ENCODE results near the gene CORO2A. TPM values are rescaled to one million over a fixed set of nuclear protein-coding genes. Genes with fewer than 3 reads are reported as not detected.
"Not testable (repeated sequence)": the region's sequence is repeated elsewhere in the genome, so short reads cannot be mapped to it uniquely, and the experiment has no call there.

Gene CORO2A
- total RNA-seq, 1 donor from 2014 or later, result 0.96 TPM

DNA sequence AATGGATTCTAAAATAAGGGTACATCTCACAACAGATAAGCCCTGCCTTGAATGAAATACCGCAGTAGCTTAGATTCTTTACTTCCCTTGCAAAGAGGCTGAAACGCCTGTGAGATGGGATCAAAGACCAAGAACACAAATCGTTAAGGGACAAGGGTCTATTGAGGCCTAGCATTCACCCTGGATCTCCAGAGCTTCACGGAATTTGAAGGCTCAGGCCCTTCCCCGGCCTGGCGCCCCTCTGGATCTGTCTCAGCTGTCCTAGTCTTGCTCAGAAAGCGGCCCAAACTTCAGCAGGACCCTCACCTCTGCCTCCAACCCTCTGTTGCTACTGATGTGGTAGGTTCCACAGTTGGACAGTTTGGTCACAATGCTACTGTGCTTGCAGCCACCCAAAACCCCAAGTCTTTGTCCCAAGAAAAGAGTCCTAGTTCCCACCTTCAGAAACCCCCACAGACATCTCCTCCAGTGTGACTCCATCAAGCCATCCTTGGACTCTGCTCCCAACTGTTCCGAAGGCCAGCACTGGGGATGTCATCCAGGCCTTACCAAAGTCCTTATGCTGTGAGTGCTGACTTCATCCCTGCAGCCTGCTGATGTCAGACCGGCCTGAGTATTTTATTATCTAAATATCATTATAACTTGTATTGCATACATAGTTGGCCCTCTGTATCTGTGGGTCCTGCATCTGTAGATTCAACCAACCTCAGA is 9.4 kb downstream of the CORO2A start:
- no peak overlapping the region for H3K4me3 Mint-ChIP-seq (ENCODE audit: low read depth)
- H3K36me3 Mint-ChIP-seq (ENCODE audit: low read depth), result no peaks in the 10 kb centered on the region
- H3K27ac Mint-ChIP-seq, result no peak overlapping the region
- DNase-seq (ENCODE audit: low spot score), result no peak
- no peaks in the 10 kb centered on the region for H3K27me3 Mint-ChIP-seq (ENCODE audit: low read depth)
- H3K4me1 Mint-ChIP-seq (ENCODE audit: low read depth), result no peaks in the 10 kb centered on the region
- no peaks in the 10 kb centered on the region for H3K9me3 Mint-ChIP-seq
- intact Hi-C loops (cut with micrococcal nuclease), result no loop called here

DNA sequence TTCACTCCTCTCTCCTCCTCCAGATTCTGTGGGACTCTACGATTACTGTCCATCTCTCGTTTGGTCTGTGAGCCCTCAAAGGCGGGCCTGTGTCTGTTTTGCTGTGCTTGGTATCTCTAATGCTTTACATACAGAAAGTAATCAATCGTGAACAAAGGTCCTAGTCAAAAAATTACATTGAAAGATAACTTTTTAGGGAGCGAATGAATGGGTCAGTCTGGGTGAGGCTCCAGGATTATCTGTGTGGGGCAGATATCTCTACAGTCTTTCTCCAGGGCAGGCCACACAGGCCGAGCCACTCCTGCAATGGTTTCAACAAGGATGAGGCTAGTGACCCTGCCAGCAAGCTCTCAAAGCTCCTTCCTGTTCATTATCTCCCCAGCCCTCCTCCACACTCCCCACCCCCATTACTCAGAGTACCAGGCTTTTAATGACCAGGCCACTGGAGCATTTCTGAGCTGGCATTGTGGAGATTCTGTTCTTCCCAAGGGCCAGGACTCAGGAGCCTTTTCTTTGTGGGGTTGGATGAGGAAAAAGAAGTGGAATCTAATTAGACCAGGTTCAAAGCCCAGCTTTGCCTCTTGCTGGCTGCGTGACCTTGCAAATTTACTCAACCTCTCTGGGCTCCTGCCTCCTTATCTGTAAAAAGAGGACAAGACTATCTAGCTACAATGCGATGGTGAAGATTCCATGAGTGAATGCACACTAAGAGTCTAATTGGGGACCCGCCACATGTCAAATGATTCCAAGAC is 10.2 kb downstream of the CORO2A start:
- Mint-ChIP-seq H3K27me3 (ENCODE audit: low read depth) (no peaks in the 10 kb centered on the region), H3K4me1 (ENCODE audit: low read depth) (no peaks in the 10 kb centered on the region), H3K36me3 (ENCODE audit: low read depth) (no peaks in the 10 kb centered on the region), H3K27ac (no peak overlapping the region), H3K9me3 (no peaks in the 10 kb centered on the region), H3K4me3 (ENCODE audit: low read depth) (no peak overlapping the region)
- no peak for DNase-seq (ENCODE audit: low spot score)
- intact Hi-C loops (cut with micrococcal nuclease), result no loop called here

- intact Hi-C loops (cut with micrococcal nuclease), result no loop called here
- H3K9me3 Mint-ChIP-seq, result no peaks in the 10 kb centered on the region
Observed at GRCh38 chr9:98181746-98182068, 10.7 kb downstream of the CORO2A start.

DNA sequence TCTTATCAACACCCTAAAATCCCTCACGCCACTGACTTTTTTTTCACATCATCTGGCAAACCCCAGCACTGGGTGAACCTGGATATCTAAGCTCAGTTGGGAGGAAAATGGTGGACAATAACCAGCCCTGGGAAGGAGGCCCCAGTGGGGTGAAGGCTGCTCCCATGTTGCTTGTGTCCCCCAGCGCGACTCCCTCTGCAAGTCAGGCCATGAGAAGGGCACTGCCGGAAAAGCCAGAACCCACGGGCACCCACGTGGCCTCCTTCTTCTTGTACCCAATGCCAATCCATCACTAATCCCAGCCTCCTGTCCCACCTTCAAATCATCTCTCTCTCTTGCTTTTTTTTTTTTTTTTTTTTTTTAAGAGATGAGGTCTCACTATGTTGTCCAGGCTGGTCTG is 11.4 kb downstream of the CORO2A start:
- H3K27ac Mint-ChIP-seq, result no peak overlapping the region

More at GRCh38 chr9:98181746-98182068, 10.7 kb downstream of the CORO2A start:
- Mint-ChIP-seq H3K27ac (no peak overlapping the region), H3K4me1 (ENCODE audit: low read depth) (no peaks in the 10 kb centered on the region), H3K36me3 (ENCODE audit: low read depth) (no peaks in the 10 kb centered on the region), H3K4me3 (ENCODE audit: low read depth) (no peak overlapping the region), H3K27me3 (ENCODE audit: low read depth) (no peaks in the 10 kb centered on the region)
- DNase-seq (ENCODE audit: low spot score), result no peak

GRCh38 chr9:98178874-98179850 is 13.3 kb downstream of the CORO2A start:
- Mint-ChIP-seq H3K9me3 (no peaks in the 10 kb centered on the region), H3K36me3 (ENCODE audit: low read depth) (no peaks in the 10 kb centered on the region), H3K27me3 (ENCODE audit: low read depth) (peaks cover 3% of the 10 kb centered on the region), H3K4me1 (ENCODE audit: low read depth) (no peaks in the 10 kb centered on the region), H3K27ac (no peak overlapping the region), H3K4me3 (ENCODE audit: low read depth) (no peak overlapping the region)
- intact Hi-C loops (cut with micrococcal nuclease), result no loop called here
- no peak for DNase-seq (ENCODE audit: low spot score)

More for the DNA sequence above, 11.4 kb downstream of the CORO2A start:
- H3K36me3 Mint-ChIP-seq (ENCODE audit: low read depth), result no peaks in the 10 kb centered on the region
- H3K27me3 Mint-ChIP-seq (ENCODE audit: low read depth), result peaks cover 3% of the 10 kb centered on the region
- no peak overlapping the region for H3K4me3 Mint-ChIP-seq (ENCODE audit: low read depth)
- DNase-seq (ENCODE audit: low spot score), result no peak
- no peaks in the 10 kb centered on the region for H3K4me1 Mint-ChIP-seq (ENCODE audit: low read depth)
- intact Hi-C loops (cut with micrococcal nuclease), result no loop called here
- no peaks in the 10 kb centered on the region for H3K9me3 Mint-ChIP-seq

GRCh38 chr9:98176391-98177259 is 15.8 kb downstream of the CORO2A start:
- no peak overlapping the region for H3K27ac Mint-ChIP-seq

DNA sequence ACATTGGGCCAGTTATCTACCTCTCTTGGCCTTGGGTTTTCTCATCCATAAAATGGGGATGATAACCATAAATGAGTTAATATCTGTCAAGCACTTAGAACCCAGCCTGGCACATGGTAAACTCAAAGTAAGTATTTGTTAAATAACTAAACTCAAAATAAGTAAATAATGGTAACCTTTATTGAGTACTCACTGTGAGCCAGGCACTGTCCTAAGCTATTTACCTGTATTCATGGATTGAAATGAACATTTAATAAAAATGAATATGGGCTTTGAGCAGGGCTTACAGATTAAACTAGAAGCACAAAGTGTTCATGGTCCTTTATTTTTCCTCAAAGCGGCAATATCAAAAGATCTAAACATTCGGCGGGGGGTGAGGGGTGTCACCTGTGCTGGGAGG is 16.7 kb downstream of the CORO2A start:
- no peak overlapping the region for H3K27ac Mint-ChIP-seq
- no peaks in the 10 kb centered on the region for H3K9me3 Mint-ChIP-seq
- no peak for DNase-seq (ENCODE audit: low spot score)
- no peaks in the 10 kb centered on the region for H3K4me1 Mint-ChIP-seq (ENCODE audit: low read depth)
- peaks cover 3% of the 10 kb centered on the region for H3K27me3 Mint-ChIP-seq (ENCODE audit: low read depth)
- no peaks in the 10 kb centered on the region for H3K36me3 Mint-ChIP-seq (ENCODE audit: low read depth)
- intact Hi-C loops (cut with micrococcal nuclease), result no loop called here
- no peak overlapping the region for H3K4me3 Mint-ChIP-seq (ENCODE audit: low read depth)

More at GRCh38 chr9:98176391-98177259, 15.8 kb downstream of the CORO2A start:
- intact Hi-C loops (cut with micrococcal nuclease), result no loop called here
- H3K4me3 Mint-ChIP-seq (ENCODE audit: low read depth), result no peak overlapping the region
- no peak for DNase-seq (ENCODE audit: low spot score)
- no peaks in the 10 kb centered on the region for H3K36me3 Mint-ChIP-seq (ENCODE audit: low read depth)
- H3K27me3 Mint-ChIP-seq (ENCODE audit: low read depth), result peaks cover 3% of the 10 kb centered on the region
- no peaks in the 10 kb centered on the region for H3K9me3 Mint-ChIP-seq
- H3K4me1 Mint-ChIP-seq (ENCODE audit: low read depth), result no peaks in the 10 kb centered on the region

DNA sequence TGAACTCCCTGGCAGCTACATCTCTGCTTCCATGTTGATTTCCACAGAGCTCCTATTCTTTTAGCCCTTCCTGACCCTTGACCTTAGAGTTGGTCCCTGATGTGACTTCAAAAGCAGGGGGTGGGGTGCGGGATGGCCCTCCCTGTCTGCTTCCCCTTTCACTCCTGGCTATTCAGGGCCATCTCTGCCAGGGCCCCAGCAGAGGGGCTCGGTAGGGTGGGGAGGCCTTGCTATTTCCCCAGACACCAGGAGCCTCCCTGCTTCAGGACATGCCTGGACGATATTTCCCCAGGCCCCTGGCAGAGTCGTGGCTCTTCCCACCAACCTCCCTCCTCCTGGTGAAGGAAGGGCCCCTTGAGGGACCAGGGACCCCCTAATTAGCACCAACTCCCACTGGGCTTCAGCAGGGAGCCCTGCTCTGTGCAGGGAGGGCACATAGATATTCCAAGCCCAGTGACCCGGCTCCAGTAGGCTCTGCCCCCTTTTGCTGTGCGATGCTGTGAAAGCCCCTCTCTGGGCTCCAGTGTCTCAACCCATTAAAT is 17.3 kb downstream of the CORO2A start:
- H3K4me3 Mint-ChIP-seq (ENCODE audit: low read depth), result no peak overlapping the region
- H3K9me3 Mint-ChIP-seq, result no peaks in the 10 kb centered on the region
- peaks cover 1% of the 10 kb centered on the region for H3K4me1 Mint-ChIP-seq (ENCODE audit: low read depth)
- H3K27ac Mint-ChIP-seq, result no peak overlapping the region
- DNase-seq (ENCODE audit: low spot score), result no peak
- H3K27me3 Mint-ChIP-seq (ENCODE audit: low read depth), result peaks cover 3% of the 10 kb centered on the region
- intact Hi-C loops (cut with micrococcal nuclease), result no loop called here
- no peaks in the 10 kb centered on the region for H3K36me3 Mint-ChIP-seq (ENCODE audit: low read depth)

- H3K4me1 Mint-ChIP-seq (ENCODE audit: low read depth); H3K27ac Mint-ChIP-seq; H3K9me3 Mint-ChIP-seq; H3K27me3 Mint-ChIP-seq (ENCODE audit: low read depth); DNase-seq (ENCODE audit: low spot score); H3K36me3 Mint-ChIP-seq (ENCODE audit: low read depth); H3K4me3 Mint-ChIP-seq (ENCODE audit: low read depth); intact Hi-C loops (cut with micrococcal nuclease): not testable (repeated sequence)
Observed at GRCh38 chr9:98174502-98174918, 17.9 kb downstream of the CORO2A start.

GRCh38 chr9:98173181-98173580 is 19.3 kb downstream of the CORO2A start:
- Mint-ChIP-seq H3K36me3 (ENCODE audit: low read depth) (no peaks in the 10 kb centered on the region), H3K27me3 (ENCODE audit: low read depth) (peaks cover 3% of the 10 kb centered on the region), H3K9me3 (no peaks in the 10 kb centered on the region), H3K27ac (no peak overlapping the region), H3K4me3 (ENCODE audit: low read depth) (no peak overlapping the region), H3K4me1 (ENCODE audit: low read depth) (peaks cover 13% of the 10 kb centered on the region)
- no peak for DNase-seq (ENCODE audit: low spot score)
- intact Hi-C loops (cut with micrococcal nuclease), result no loop called here

DNA sequence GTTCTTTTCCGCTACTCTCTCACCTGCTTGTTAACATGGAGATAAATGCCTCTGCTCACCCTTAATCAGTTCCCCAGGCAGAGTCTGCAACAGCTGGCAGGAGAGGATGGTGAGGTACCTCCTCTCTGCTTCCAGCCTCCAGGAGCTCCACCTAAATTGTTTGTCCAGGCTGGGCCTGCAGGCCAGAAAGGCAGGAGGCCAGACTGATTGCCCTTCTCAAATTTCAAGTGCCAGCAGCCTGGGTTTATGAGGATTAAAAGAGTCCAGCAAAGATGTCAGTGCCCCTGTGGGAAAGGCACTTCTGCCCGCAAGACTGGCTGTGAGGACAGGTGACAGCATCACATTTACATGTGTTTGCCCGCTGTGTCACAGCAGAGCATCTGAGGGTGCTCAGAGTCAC is 19.8 kb downstream of the CORO2A start:
- Mint-ChIP-seq H3K4me1 (ENCODE audit: low read depth) (peaks cover 14% of the 10 kb centered on the region), H3K27me3 (ENCODE audit: low read depth) (peaks cover 3% of the 10 kb centered on the region), H3K27ac (no peak overlapping the region), H3K9me3 (no peaks in the 10 kb centered on the region), H3K4me3 (ENCODE audit: low read depth) (no peak overlapping the region), H3K36me3 (ENCODE audit: low read depth) (no peaks in the 10 kb centered on the region)
- DNase-seq (ENCODE audit: low spot score), result no peak
- intact Hi-C loops (cut with micrococcal nuclease), result no loop called here
